ENCODE results near the gene ADCYAP1.

DNA sequence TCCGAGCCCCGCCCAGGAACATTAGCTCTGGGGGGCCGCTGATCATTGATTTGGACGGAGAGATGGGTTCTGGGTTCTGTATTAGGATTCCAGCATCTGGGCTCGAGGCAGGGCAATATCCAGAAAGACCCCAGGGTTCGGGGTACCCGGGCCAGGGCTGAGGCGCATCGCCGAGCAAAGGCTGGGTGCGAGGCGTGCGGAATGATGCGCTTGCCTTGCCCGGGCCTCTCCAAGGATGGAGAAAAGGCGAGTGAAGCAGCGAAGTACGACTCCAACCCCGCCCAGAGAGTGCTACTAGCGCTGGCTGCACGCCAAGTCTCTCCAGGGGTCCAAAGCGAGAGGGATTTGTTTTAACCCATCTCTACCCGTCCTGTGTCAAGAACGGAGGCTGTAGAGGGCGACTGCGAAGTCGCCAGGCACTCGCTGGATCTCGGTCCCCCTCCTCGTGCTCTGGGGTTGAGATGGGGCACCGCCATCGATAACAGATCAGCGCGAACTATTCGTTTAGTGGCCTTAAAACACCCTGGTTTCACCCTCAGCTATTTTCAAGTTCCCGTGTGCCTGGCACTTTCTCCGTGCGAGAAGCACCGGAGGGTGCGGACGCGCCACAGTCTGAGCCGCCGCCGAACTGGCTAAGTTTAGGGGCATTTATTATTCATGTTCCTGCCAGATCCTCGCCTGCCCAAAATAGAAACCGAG is 1.9 kb downstream of the ADCYAP1 start:
- TF ChIP-seq CTCF (IDR thresholded peaks at IDR 0.05) (peak; percentile 9; the same call in 1 of the 2 replicates), ZFX (IDR thresholded peaks at IDR 0.05; ENCODE audit: borderline replicate concordance) (no peak)
